ENCODE results near the gene UMAD1. TPM values are rescaled to one million over a fixed set of nuclear protein-coding genes. Genes with fewer than 3 reads are reported as not detected.

Gene UMAD1
- total and polyA plus RNA-seq, 7 donors: 8.7 to 51.1 (median 15.6) TPM

- no peak overlapping the region for H3K4me3 ChIP-seq
- no peaks in the 10 kb centered on the region for H3K36me3 ChIP-seq
- DNase-seq: no peak
- peak overlapping the region; percentile 6 to 58 (median 26) for H3K27ac ChIP-seq
- TF ChIP-seq CTCF (IDR thresholded peaks at IDR 0.05) (no peak), POLR2AphosphoS5 (IDR thresholded peaks at IDR 0.05) (peak in 3 of 4 donors; percentile 11 to 35 (median 17))
- no peaks in the 10 kb centered on the region for H3K9me3 ChIP-seq
- whole genome bisulfite sequencing, 2 donors: 65 to 70% methylated on average over 4 of the region's 4 CpGs
- no peaks in the 10 kb centered on the region for H3K27me3 ChIP-seq
- H3K4me1 ChIP-seq: peaks cover 0 to 25% (median 21%) of the 10 kb centered on the region in 4 donors
- intact Hi-C loops (cut with DNase I): no loop called here
These were observed 92.2 kb downstream of the UMAD1 start for GRCh38 chr7:7732621-7733281.

GRCh38 chr7:7736671-7737070 is 96.1 kb downstream of the UMAD1 start:
- Histone ChIP-seq H3K36me3 (no peaks in the 10 kb centered on the region), H3K9me3 (no peaks in the 10 kb centered on the region), H3K4me1 (peaks cover 0 to 43% (median 30%) of the 10 kb centered on the region in 4 donors), H3K27ac (no peak overlapping the region), H3K4me3 (no peak overlapping the region), H3K27me3 (no peaks in the 10 kb centered on the region)
- no peak for TF ChIP-seq POLR2AphosphoS5 (IDR thresholded peaks at IDR 0.05)
- TF ChIP-seq POLR2A (IDR thresholded peaks at IDR 0.05): no peak
- no peak for TF ChIP-seq EP300 (IDR thresholded peaks at IDR 0.05)
- no peak for TF ChIP-seq CTCF (IDR thresholded peaks at IDR 0.05)
- DNase-seq: no peak
- intact Hi-C loops (cut with DNase I): no loop called here
- WGBS, 2 donors: 94 to 95% methylated on average over 2 of the region's 2 CpGs

- Histone ChIP-seq H3K27me3 (no peaks in the 10 kb centered on the region), H3K9me3 (no peaks in the 10 kb centered on the region), H3K4me1 (peaks cover 0 to 33% (median 20%) of the 10 kb centered on the region in 4 donors), H3K4me3 (no peak overlapping the region), H3K27ac (no peak overlapping the region), H3K36me3 (no peaks in the 10 kb centered on the region)
- DNase-seq: no peak
- TF ChIP-seq EP300 (IDR thresholded peaks at IDR 0.05): no peak
- TF ChIP-seq POLR2A (IDR thresholded peaks at IDR 0.05): no peak
- intact Hi-C loops (cut with DNase I): no loop called here
These were observed 97.1 kb downstream of the UMAD1 start for GRCh38 chr7:7737674-7738073.

GRCh38 chr7:7738177-7738576 is 97.6 kb downstream of the UMAD1 start:
- no peak overlapping the region for H3K4me3 ChIP-seq
- no peaks in the 10 kb centered on the region for H3K36me3 ChIP-seq
- TF ChIP-seq CTCF (IDR thresholded peaks at IDR 0.05) (no peak), POLR2AphosphoS5 (IDR thresholded peaks at IDR 0.05) (no peak)
- intact Hi-C loops (cut with DNase I): no loop called here
- H3K9me3 ChIP-seq: no peaks in the 10 kb centered on the region
- H3K27ac ChIP-seq: no peak overlapping the region
- no peaks in the 10 kb centered on the region for H3K27me3 ChIP-seq
- no peak for DNase-seq
- H3K4me1 ChIP-seq: peaks cover 0 to 28% (median 15%) of the 10 kb centered on the region in 4 donors
- WGBS, 2 donors: 28 to 74% methylated on average over 1 of the region's 1 CpG

GRCh38 chr7:7738622-7739021 is 98.1 kb downstream of the UMAD1 start:
- no peak overlapping the region for H3K27ac ChIP-seq
- no peak for DNase-seq
- H3K4me1 ChIP-seq: peaks cover 0 to 25% (median 14%) of the 10 kb centered on the region in 4 donors
- intact Hi-C loops (cut with DNase I): no loop called here
- WGBS, 2 donors: 92% methylated on average over 3 of the region's 3 CpGs
- H3K9me3 ChIP-seq: no peaks in the 10 kb centered on the region
- no peaks in the 10 kb centered on the region for H3K36me3 ChIP-seq
- TF ChIP-seq POLR2A (IDR thresholded peaks at IDR 0.05): no peak
- no peak for TF ChIP-seq CTCF (IDR thresholded peaks at IDR 0.05)
- TF ChIP-seq POLR2AphosphoS5 (IDR thresholded peaks at IDR 0.05): no peak
- no peak for TF ChIP-seq EP300 (IDR thresholded peaks at IDR 0.05)
- H3K27me3 ChIP-seq: no peaks in the 10 kb centered on the region
- H3K4me3 ChIP-seq: no peak overlapping the region

All from sigmoid colon (tissue), 7 donors.